GM18870 (cell line): ENCODE data around the gene CHMP4B.

Source experiments
- ATAC-seq: cut with Tn5 transposase; IDR thresholded peaks from one replicate; pipeline ENCODE4 v1.9.1; 2021; ENCODE audit warnings: moderate library complexity; ENCODE audit not compliant: unreplicated experiment

CHMP4B gene

DNA sequence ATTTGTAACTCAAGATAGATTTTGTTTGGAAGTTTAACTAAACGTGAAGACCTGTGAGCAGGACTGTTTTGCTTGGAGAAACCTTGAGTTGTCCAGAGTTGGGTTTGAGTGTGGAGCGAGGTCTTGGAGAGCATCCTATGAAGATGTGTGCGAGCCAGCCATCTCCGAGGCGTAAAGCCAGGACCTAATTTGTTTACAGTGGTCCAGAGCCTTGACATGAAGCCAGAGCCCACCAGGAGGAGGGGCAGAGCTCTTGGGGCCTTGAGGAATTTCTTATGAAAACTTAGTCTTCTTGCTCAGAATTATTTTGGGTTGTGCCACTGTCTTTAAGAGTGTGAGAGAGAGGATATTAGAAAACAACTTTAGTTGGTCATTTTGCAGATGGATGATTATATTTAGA lies 6.3 kb downstream of the CHMP4B start:
- ATAC-seq: no peak

DNA sequence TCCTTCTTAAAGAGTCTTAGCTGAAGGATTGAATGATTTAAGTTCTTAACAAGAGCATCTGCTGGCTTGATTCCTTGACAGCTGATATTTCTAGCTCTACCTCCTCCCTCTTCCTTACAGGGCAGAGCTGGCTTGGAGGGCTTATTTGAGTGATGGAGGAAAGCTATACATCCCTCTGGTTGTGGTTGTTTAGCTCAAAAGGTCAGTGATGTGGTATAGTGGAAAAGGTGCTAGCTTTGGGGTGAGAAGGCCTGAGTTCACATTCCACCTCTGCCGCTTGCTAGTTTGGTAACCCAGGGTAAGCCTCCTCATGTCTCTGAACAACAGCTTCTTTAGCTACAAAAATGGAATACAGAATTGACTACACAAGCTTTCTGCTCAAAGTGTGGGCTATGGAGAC lies 8.3 kb downstream of the CHMP4B start:
- ATAC-seq: no peak

- ATAC-seq: no peak
These were observed 9.2 kb downstream of the CHMP4B start for GRCh38 chr20:33820362-33820761.

GRCh38 chr20:33821270-33821836 lies 10.2 kb downstream of the CHMP4B start:
- ATAC-seq: no peak

DNA sequence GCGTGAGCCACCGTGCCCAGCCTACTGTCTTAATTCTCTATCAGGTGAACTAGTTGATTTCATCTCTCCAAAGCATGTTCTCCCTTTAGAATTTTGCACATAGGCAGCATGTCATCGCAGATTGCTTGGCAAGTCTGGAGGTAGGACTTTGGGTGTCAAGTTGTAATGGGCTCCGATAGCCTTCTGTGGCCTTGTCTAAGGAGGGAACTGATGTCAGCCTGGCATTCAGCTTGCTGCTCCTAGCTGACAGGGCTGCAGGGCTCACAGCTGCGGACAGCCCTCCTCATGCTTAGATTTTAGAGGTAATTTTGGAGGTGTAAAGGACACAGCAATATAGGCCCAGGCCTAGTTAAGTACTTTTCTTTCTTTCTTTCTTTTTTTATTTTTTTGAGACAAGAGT lies 11.3 kb downstream of the CHMP4B start:
- ATAC-seq: no peak

- ATAC-seq: no peak
These were observed 11.8 kb downstream of the CHMP4B start for GRCh38 chr20:33822991-33823390.

DNA sequence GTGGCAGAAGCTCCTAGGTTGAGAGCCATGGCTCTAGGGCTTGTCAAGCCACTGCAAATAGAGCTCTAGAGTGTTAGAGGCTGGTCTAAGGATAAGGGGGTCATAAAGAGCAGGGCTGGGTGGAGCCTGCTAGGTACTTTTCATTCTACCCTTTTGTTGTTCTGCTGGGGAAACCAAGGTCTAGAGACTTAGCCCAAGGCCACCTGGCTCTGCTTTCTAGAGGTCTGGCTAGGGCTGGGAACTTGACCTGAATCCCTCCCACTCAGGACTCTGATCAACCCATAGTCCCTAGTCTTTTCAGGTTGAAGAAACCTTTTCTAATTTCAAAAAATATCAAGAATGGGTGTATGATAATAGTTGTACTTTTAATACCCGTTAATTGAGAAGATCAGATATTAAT lies 13.7 kb downstream of the CHMP4B start:
- no peak for ATAC-seq

- no peak for ATAC-seq
These were observed 14.5 kb downstream of the CHMP4B start for GRCh38 chr20:33825340-33826269.

DNA sequence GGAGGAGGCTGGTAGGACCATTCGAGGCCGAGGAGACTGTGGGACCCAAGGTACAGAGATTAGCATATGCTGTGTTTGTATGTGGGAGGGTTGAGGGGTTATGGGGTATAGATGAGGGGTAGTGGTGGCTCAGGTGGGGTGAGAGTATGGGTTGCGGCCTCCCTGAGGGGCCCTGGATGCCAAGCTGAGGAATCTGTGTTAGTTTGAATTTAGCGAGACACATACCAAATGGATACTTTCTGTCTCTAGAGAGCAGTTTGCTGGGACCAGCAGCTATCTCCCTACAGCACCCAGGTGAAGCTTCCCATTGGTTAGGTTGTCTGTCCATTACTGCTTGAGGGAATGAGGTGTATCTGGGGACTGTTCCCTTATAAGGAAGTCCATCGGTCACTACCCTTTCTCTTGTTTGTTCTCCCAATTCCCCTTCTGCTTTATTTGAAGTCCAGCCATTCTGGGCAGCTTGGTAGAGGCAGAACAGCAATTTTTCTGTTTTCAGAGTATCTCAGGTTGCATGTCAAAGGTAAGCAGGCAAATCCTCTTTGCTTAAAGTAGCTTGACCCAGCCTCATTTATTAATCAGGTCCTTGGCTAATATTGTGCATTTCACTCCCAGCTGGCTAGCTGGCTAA lies 15.2 kb downstream of the CHMP4B start:
- no peak for ATAC-seq

- ATAC-seq: no peak
These were observed 16.0 kb downstream of the CHMP4B start for GRCh38 chr20:33827109-33827508.

DNA sequence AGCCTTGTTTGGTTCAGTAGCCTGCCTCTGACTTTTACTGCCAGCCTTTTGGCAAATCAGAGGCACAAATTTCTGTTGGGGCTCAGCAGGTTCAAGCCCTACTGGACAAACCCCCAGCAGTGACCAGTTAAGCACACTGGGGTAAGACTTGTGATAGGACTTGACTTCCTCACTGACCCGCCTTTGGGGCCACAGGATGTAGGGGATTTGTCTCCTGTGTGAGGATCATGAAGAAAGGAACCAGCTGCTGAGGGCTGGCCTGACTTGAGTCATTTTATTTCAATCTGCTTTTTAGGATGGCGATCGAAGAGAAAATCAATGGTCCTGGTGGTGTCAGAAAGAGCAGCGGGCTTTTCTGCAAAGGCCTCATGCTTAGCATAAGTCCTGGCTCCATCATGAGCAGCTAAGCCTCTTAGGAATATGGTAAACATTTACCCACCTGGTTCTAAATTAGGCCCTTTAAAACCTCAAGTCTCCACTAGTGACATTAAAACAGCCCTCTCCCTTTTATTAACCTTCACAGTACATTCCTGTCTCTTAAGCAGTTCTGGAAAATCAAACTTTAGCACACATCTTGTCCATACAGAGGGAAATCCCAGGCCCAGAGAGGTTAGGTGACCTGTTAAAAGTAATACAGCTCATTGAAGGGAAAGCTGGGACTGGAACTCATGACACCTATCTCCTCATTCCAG lies 16.6 kb downstream of the CHMP4B start:
- ATAC-seq: no peak

DNA sequence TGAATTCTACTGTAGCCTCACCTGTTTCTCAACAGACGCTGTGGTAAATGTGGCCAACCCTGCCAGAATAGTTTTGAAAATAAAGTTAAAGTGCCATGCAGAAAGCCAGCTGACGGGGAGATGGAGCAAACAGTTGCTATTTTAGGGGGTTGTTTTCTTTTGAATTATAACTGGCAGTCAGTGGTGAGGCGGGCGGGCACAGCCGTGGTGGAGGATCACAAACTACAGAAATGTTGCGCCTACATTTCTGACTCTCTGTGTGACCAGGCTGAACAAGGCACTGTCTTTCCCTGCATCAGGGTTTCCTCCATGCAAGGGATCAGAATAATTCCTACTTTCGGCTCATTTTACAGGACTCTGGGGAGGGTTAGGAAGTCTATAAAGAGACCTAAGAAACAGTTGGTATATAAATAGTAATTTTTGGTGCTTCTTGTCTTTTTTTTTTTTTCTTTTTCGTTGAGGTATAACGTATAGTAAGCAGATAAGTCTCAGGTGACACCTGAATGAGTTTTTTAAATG lies 17.2 kb downstream of the CHMP4B start:
- no peak for ATAC-seq

DNA sequence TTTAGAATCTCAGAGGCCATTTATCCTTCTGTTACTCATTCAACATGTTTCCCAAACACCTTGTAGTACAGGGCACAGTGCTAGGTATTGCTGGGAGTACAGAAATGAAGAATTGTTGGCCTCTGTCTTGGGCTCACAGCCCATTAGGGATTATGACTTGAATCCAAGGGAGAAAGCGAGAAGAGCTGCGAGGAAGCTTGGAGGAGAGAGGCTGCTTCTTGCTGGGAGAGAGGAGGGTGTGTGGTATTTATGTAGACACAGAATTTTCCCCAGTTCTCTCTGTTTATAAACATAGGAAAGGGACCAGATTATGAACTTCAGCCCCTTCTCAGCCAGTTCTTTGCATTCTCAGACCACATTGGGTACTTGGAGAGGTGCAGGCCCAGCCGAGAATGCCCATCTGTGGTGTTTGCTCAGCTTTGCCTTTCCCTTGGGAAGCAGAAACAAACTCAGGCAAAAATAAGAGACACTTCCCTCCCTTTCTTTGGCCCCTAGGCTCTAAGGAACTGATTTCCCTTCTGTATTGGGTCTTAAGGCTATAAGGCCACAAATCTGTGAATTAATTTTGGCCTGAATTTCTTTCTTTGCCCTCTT lies 17.9 kb downstream of the CHMP4B start:
- ATAC-seq: no peak

GRCh38 chr20:33829636-33830035 lies 18.5 kb downstream of the CHMP4B start:
- no peak for ATAC-seq

GRCh38 chr20:33830371-33830770 lies 19.2 kb downstream of the CHMP4B start:
- ATAC-seq: no peak

DNA sequence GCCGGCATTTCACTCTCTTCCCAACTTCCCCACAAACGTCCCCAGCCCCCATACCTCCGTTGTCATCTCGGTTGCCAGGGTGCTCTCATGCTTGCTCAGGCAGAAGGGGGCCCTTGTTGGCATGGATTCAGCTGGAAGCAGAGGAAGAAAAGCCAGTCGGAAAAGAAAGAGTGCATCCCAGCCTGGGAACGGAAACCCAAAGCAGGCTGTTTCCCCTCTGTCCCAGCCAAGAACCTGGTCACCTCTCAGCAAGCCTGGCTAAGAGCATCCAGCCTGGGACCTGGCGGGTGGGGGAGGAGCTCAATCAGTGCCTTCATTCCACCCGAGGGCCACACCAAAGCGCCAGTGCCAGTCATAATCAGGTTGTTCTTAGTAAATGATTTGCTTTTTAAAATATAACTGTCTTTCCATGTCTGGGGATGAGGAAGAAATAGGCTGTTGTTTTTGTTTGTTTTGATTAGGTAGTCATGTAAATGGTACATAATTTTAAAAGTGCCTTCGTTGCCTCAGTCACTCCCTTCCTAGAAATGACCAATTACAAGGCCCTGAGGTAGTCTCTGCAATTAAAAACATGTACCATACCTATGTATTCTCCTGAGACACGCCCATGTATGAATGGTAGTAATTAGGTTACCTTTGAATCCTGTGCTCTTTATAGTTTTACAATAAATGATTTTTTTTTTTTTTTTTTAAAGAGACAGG lies 21.1 kb downstream of the CHMP4B start:
- ATAC-seq: no peak

DNA sequence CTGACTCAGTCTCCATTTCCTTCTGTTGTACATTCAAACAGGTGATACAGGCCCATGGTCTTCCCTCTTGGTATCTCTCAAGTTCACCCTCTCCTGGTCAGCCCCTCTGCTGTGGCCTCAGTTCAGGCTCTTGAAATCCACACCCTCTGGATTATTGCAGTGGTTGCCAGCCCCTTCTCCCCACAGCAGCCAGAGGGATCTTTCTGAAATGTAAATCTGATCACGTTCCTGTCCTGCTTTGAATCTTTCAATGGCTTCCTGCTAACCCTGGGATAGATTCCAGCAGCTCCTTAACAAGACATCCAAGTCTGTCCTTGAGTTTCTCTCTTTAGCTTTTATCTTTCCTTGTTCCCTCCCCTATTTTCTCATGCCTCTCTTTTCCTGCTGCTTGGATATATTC lies 22.2 kb downstream of the CHMP4B start:
- no peak for ATAC-seq

- ATAC-seq: no peak
These were observed 24.5 kb downstream of the CHMP4B start for GRCh38 chr20:33835615-33836172.

GRCh38 chr20:33836277-33836676 lies 25.1 kb downstream of the CHMP4B start:
- ATAC-seq: no peak
